HG02981 (cell line): ENCODE data around the gene FLNB.
A peak's percentile ranks its signal among the peaks of the same experiment; 100 is the strongest.

Experiments
- ATAC-seq: cut with Tn5 transposase; IDR thresholded peaks from one replicate; pipeline ENCODE4 v1.9.1; 2021; ENCODE audit warnings: mild to moderate bottlenecking, moderate library complexity; ENCODE audit not compliant: unreplicated experiment

FLNB gene, protein sequence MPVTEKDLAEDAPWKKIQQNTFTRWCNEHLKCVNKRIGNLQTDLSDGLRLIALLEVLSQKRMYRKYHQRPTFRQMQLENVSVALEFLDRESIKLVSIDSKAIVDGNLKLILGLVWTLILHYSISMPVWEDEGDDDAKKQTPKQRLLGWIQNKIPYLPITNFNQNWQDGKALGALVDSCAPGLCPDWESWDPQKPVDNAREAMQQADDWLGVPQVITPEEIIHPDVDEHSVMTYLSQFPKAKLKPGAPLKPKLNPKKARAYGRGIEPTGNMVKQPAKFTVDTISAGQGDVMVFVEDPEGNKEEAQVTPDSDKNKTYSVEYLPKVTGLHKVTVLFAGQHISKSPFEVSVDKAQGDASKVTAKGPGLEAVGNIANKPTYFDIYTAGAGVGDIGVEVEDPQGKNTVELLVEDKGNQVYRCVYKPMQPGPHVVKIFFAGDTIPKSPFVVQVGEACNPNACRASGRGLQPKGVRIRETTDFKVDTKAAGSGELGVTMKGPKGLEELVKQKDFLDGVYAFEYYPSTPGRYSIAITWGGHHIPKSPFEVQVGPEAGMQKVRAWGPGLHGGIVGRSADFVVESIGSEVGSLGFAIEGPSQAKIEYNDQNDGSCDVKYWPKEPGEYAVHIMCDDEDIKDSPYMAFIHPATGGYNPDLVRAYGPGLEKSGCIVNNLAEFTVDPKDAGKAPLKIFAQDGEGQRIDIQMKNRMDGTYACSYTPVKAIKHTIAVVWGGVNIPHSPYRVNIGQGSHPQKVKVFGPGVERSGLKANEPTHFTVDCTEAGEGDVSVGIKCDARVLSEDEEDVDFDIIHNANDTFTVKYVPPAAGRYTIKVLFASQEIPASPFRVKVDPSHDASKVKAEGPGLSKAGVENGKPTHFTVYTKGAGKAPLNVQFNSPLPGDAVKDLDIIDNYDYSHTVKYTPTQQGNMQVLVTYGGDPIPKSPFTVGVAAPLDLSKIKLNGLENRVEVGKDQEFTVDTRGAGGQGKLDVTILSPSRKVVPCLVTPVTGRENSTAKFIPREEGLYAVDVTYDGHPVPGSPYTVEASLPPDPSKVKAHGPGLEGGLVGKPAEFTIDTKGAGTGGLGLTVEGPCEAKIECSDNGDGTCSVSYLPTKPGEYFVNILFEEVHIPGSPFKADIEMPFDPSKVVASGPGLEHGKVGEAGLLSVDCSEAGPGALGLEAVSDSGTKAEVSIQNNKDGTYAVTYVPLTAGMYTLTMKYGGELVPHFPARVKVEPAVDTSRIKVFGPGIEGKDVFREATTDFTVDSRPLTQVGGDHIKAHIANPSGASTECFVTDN (N-terminal part only)

DNA sequence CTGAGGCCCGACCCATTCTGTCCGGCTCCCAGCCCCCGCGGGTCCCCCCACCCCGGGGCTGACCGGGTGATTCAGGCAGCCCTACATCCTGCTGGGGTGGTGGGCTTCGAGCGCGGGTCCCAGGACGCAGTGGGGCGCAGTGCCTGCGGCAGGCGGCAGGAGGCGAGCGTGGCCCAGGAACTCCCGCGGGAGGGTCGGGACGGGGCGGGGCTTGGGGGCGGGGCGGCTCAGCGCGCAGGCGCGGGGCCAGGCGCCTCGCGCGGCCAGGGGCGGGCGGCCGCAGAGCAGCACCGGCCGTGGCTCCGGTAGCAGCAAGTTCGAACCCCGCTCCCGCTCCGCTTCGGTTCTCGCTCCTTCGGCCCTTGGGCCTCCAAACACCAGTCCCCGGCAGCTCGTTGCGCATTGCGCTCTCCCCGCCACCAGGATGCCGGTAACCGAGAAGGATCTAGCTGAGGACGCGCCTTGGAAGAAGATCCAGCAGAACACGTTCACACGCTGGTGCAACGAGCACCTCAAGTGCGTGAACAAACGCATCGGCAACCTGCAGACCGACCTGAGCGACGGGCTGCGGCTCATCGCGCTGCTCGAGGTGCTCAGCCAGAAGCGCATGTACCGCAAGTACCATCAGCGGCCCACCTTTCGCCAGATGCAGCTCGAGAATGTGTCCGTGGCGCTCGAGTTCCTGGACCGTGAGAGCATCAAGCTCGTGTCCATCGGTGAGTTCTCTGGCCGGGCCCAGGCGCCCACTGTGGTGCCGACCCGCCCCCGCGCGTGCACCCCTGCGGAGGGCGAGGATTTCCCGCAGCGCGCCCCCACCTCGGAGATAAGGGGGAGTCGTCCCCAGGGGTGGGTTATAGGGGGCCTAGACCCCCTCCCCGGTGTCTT is at the start of gene FLNB:
FLNB (plus strand) TSS at position 282 of the 885 bp plus-strand sequence; CDS start at position 425, 143 bp downstream.
- peak; percentile 61 for ATAC-seq

DNA sequence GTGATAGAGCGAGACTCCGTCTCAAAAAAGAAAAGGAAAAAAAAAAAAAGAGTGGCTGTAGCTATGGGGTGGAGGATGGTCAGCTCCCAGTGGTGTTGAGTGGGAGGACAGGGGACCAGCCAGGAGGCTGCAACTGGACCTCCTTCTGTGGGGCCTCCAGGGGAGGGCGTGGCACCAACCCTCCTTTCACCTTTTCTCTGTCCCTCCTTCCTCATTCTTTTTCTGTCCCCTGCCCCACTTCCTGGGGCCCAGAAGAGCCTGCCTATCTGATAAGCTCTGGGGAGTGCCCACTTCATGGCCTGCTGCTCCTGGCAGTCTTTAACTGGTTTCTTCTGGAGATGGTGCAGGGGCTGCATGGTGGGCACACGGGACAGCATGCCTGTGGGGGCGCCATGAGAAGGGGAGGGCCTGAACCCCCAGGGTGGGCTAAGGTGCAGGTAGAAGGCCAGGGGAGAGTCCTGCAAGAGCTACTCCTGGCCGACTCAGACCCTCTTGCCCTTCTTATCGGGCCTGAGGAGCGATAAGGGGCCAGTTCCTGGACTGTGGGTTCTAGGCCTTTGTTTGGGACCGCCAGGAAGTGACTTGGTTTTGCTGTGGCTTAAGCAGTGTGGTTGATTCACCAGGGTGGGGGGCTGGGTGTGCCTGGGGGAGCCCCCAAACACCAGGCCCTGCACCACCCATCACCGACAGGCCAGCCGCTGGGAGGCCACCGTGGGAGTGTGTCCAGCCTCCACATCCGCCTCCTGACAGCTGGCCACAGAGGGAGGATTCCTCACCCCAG is 49.4 kb upstream of the FLNB start:
- no peak for ATAC-seq

DNA sequence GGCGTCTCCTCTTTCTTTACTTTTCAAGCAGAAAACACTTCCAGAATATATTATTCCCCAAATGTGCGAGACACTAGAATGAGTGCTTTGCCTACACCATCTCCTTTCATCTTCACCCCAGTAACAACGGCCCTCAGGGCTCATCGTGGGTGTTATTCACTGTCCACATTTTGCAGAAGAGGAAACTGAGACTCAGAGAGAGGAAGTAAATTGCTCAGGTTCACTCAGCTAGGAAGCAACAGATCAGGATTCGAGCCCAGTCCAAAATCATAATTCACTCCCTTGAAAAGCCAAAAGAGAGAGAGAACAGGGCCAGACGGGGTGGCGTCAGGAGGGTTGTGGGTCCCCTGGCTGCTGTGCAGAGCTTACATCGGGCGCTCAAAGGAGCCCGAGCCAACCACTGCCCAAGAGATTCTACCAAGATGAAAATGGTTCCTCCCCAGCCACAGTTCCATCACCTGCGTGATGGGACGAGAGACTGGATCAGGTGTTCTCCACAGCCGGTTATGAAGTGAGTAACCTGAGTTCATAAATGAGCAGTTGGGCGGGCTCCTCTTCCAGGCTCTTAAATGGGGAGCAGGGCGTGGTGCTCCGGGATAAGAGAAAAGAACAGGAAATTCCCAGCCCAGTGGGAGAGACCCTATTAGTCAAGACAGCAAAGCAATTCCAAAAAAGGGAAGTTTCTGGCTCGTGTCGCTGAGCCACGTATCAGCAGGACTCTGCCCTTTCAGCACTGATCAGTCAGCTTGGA is 48.6 kb upstream of the FLNB start:
- no peak for ATAC-seq

DNA sequence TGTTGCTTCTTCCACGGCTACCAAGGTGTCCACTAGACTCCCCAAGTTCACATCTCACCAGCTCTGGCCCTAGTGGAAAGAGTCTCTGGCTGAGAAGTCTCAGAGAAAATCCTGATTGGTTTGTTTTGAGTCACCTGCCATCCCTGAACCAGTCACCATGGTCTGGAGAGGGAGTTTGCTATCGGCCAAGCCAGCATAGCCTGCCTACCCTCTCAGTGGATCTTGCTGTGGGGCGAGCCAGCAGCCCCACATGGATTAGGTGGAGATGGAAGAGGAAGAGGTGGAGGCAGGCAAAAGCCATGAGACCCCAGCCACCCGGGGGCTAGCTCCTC is 48.1 kb upstream of the FLNB start:
- no peak for ATAC-seq

DNA sequence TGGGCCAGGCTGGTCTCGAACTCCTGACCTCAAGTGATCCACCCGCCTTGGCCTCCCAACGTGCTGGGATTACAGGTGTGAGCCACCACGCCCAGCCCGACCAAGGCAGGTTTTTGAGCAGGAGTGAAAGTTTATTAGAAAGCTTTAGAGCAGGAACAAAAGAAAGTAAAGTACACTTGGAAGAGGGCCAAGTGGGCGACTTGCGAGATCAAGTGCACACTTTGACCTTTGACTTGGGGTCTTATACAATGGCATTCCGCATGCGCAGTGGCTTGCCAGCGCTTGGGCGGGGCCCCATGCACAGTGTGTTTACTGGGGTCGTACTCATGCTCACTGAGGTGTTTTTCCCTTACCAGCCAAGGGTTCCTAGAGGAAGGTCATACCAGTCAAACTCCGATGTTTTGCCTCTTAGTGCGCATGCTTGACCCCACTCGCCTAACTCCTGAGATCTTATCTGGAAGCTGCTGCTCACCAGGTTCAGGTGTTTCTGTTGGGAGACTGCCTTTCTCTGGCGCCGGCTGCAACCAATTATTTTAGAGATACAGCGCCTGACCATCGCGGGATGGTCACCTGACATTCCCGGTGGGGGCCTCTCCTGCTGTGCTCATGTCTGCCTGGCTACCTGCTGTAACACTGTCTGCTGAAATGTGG is 46.9 kb upstream of the FLNB start:
- ATAC-seq, result no peak

DNA sequence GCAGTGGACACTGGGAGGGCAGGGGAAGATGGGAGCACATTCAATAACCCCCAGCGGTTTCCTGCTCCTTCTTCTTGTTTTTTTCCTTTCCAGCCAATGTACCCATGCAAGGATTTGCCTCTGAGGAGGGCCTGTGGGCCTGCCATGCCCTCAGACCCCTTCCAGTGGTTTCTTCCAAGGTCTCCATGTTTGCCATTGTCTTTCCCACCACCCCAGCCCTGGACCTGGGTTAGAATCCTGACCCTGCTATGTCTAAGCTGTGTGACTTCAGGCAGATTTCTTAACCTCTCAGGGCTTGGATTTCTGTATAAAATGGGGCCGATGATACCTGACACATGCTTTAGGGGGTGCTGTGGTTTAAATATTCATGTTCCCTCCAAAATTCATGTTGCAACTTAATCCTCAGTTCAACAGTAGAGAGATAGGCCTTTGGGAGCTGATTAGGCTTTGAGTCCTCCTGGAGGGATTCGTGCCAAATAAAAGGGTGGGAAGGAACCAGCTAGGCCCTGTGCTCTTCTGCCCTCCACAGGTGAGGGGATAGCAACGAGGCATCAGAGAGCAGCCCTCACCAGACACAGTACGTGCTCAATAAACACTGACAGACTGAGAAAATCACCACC is 46.3 kb upstream of the FLNB start:
- ATAC-seq, result no peak

DNA sequence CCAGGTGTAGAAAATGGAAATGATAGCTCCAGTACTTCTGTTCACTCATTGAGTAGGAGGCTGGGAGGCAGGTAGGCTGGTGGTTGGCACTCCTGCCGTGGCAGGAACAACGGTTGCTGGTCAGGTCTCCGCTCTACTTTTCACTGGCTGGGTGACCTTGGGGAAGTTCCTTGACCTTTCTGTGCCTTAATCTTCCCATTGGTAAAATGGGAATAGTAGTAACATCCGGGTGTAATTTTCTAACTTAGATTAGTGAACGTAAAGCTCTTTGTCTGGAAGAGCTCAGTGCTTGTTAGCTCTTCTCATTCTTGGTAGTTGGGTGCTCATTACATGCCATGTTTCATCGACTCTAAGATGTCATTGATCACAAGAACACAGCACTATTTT is 45.8 kb upstream of the FLNB start:
- ATAC-seq, result no peak

DNA sequence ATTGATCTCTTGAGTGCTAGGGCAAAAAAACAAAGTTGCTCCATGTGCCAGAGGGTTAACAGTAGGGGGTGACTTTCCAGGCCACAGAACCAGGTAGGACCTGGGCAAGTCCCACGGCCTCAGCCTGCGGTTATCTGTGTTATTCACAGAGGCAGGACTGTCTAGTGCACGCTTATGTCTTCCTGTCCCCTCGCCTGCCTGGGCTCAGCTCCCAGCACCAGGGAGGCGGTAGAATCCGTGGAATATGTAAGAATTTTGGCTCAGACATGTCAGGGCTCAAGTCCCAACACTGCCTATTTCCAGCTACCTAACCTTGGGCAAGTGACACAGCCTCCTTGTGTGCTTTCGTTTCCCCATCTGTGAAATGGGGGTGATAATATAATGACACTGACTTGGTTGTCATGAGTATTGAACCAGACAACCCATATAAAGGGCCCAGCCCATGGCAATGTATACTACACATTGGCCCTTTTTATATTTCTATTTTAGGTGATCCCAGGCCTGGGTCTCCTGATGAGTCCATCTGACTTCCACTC is 44.3 kb upstream of the FLNB start:
- ATAC-seq, result no peak

DNA sequence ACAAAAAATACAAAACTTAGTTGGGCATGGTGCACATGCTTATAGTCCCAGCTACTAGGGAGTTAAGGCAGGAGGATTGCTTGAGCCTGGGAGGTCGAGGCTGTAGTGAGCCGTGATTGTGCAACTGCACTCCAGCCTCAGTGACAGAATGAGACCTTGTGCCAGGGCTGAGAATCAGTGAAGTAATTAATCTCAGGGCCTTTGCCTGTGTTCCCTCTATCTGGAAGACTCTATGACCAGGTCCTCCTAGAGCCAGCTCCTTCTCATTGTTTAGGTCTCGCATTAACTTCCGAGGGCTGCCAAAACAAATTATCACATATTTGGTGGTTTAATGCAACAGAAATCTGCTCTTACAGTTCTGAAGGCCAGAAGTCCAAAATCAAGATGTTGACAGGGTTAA is 41.4 kb upstream of the FLNB start:
- no peak for ATAC-seq

DNA sequence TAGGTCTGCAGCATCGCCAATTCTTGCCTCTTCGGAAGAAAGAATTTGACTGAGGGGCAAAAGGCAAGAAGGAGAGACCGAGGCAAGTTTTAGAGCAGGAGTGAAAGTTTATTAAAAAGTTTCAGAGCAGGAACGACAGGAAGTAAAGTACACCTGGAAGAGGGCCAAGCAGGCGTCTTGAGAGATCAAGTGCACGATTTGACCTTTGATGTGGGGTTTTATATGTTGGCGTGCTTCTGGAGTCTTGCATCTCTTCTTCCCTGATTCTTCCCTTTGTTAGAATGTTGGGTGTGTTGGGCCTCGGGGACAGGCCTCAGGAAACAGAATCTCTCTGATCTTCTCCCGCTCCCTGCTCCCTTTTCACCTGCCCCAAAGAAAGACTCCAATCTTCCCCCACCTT is 40.6 kb upstream of the FLNB start:
- ATAC-seq, result no peak

DNA sequence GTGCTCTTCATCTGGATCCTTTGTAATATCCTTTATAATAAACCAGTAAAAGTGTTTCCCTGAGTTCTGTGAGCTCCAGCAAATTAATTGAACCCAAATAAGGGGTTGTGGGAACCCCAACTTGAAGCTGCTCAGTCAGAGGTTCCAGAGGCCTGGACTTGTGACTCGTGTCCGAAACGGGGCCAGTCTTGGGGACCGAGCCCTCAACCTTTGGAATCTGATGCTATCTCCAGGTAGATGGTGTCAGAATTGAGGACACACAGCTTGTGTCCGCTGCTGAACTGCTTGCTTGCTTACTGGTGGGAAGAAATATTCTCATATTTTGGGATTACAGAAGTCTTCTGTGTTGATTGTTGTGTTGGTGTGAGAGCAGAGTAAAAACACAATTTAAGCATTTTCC is 39.7 kb upstream of the FLNB start:
- no peak for ATAC-seq

DNA sequence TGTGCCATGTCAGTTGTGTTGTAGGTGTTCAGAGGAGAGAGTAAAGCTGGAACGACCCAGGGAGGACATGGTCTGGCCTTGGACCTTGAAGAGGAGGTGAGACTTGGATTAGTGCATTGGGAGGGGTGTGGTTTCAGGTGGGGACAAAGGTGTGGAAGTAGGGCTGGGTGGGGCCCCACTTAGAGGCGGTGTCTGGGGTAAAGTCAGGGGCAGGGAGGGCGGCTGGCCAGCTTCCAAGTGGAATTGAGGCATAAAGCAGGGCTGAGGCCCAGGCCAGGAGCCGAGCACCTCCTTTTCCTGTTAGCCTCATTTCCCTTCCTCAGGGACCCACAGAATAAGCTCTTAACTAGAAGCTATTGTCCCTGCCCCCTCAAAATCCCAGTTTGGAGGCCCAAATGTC is 36.2 kb upstream of the FLNB start:
- no peak for ATAC-seq

DNA sequence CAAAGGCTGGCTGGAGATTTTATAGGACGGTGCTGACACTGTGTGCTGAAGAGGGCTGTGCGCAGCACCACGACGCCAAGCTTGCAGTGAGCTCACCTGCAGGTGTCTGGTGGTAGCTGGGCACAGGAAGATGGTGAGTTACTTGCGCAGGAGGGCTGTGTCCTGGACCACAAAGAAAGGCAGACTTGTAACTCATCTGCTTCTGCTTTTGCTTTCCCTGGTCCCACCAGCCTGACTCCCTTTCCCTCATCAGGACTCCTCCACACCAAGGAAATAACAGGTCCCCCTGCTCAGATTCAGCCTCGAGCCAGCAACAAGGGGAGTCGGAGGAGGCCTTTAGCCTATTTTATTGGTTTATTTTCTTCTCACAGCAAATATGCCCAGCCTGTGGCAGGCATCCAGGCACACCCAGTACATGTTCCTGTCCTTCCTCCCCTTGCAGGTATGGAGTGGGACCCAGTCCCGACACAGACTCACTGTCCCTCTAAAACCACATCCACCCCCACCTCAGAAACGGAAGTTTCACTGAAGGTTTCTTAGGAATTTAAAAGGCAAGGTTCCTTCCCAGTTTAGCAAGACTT is 35.6 kb upstream of the FLNB start:
- ATAC-seq, result no peak

DNA sequence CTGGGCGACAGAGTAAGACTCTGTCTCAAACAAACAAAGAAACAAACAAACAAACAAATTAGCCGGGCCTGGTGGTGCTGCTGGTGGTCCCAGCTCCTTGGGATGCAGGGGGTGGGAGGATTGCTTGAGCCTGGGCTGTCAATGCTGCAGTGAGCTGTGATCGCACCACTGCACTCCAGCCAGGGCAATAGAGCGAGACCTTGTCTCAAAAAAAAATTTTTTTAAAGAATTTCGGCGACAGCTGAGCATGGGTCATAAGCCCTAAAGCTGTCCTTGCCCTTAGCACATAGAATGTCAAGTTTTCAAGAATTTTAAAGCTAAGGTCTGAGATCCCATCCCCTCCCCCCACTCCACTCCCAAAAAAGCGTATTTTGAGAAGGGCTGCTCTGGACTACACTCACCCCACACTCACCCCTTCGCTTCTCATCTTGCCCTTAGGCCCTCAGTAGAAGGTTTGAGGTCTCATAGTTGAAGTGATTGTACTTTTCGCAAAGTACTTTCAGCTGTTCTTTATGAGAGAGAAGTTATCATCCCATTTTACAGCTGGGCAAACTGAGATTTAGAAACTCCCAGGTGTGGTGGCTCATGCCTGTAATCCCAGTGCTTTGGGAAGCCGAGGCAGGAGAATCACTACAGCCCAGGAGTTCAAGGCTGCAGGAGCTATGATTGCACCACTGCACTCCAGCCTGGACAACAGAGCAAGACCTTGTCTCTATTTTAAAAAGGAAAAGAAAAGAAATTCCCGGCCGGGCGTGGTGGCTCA is 34.3 kb upstream of the FLNB start:
- ATAC-seq, result no peak

DNA sequence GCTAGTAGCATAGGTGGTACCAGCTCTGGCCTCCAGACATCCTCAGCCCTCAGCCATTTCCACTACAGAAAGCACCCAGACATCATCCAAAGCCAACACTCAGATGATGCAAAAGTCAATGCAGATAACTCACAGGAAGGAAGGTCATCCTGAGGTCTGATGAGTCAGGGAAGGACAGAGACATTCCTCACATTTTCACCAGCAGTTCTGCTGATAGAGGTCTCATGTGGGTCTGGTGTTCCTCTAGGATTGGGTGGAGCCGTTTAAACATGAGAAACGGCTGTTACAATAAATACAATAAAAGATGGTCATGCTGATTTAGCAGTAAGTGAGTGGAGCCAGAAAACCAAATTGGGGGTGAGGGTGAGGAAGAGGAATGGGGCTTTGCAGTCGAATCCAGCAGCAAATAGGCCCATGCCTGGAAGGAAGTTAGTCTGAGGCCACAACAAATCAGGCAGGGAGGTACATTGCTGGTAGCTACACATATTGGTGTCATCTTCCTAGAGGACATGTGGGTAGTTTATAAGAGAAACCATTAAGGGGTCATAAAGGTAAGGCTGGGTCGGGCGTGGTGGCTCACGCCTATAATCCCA is 33.3 kb upstream of the FLNB start:
- ATAC-seq, result no peak

DNA sequence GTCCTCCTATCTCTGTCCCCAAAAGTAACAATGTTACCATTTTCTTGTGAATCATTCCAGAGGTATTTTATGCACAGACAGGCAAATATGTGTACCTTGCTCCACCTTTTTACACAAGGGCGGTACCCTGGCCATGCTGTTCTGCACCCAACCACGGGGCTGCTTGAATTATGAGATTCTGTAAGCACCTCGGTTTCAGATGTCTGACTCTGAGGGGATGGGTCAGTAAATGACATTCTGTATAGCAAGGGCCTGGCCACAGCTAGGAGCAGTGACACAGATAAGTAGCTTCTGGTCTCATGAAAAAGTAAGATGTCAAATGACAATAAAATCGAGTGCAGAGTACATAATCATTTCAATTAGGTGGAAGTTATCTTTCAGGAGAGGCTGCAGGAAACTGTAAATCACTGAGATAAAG is 30.4 kb upstream of the FLNB start:
- no peak for ATAC-seq
